Measurements from ENCODE around the gene RTCB. TPM values are rescaled to one million over a fixed set of nuclear protein-coding genes. Genes with fewer than 3 reads are reported as not detected.

The RTCB gene
- total and polyA plus RNA-seq, 2 of the 13 experiments (the other 11 are each of a cell fraction or from before 2014, with no cell fraction given), result 108 to 167 TPM

- H3K79me2 ChIP-seq (ENCODE audit: insufficient read depth, low read length), result no peaks in the 10 kb centered on the region
- H4K20me1 ChIP-seq (ENCODE audit: insufficient read depth, low read length), result no peaks in the 10 kb centered on the region
- TF ChIP-seq ATF7 (IDR thresholded peaks at IDR 0.05) (peak; percentile 69), ATF7 (CRISPR knock-in tag; IDR thresholded peaks at IDR 0.05) (no peak), TBX2 (CRISPR knock-in tag; IDR thresholded peaks at IDR 0.05; ENCODE audit: borderline replicate concordance) (no peak)
- intact Hi-C loops (cut with micrococcal nuclease; ENCODE audit: unreplicated experiment), result no loop called here
- H3K36me3 ChIP-seq (replicated peaks in 1 of 2; ENCODE audit: control insufficient read depth in 1 of 2, insufficient read depth in 2 of 2, low read length in 2 of 2), result peaks cover 0 to 4% of the 10 kb centered on the region in 2 experiments; a peak in 2 of 5 replicates
- H3K27ac ChIP-seq (ENCODE audit: extremely low read length, insufficient read depth, low read length), result no peak overlapping the region
- no peak overlapping the region for H2AFZ ChIP-seq (ENCODE audit: low read length)
- ChIA-PET POLR2A (no interaction called here), CTCF (ENCODE audit: low intra/inter-chr PET ratio, low total read pairs) (no interaction called here)
- ATAC-seq, result no peak
- H3K27me3 ChIP-seq (ENCODE audit: control insufficient read depth in 1 of 2, insufficient read depth in 2 of 2, low read length in 2 of 2), result no peaks in the 10 kb centered on the region; a peak in 1 of 5 replicates
- no peaks in the 10 kb centered on the region for H3K4me1 ChIP-seq (ENCODE audit: insufficient read depth, low read length)
- H3K4me2 ChIP-seq (ENCODE audit: low read depth, low read length), result no peak overlapping the region
- BruUV-seq (replicated peaks), result no TSS peak
- H3K9me3 ChIP-seq (ENCODE audit: low read length), result no peaks in the 10 kb centered on the region
- in situ Hi-C loops (cut with HindIII; ENCODE audit: extremely low pct_ligation_motif_present, low pct_unique_long_range_greater_than_20kb), result no loop called here
- 39% methylated on average over 4 of the region's 5 CpGs for WGBS (ENCODE audit: low lambda C conversion rate)
- no peak for FAIRE-seq
- H3K4me3 ChIP-seq (replicated peaks in 1 of 3; ENCODE audit: insufficient read depth in 1 of 3, low read depth in 2 of 3, low read length in 3 of 3), result no peak overlapping the region
- H3K9ac ChIP-seq (ENCODE audit: insufficient read depth, low read depth, low read length), result no peak overlapping the region
- DNase-seq (ENCODE audit: low spot score), result no peak
Measured at GRCh38 chr22:32380991-32381390, 31.1 kb downstream of the RTCB start.

GRCh38 chr22:32378707-32379272 is 33.3 kb downstream of the RTCB start:
- ATAC-seq (peak; percentile 94), DNase-seq (ENCODE audit: low spot score) (peak; percentile 51), FAIRE-seq (peak; percentile 51)
- no peak overlapping the region for H3K27ac ChIP-seq (ENCODE audit: extremely low read length, insufficient read depth, low read length)
- ChIA-PET POLR2A (no interaction called here), CTCF (ENCODE audit: low intra/inter-chr PET ratio, low total read pairs) (interaction anchor here (1.2 to 1.6 kb wide), 2 partner anchors 65 to 95 kb away, joined by 4 to 14 read pairs; partner anchors contain the start of gene FBXO7)
- H3K9me3 ChIP-seq (ENCODE audit: low read length), result no peaks in the 10 kb centered on the region
- H4K20me1 ChIP-seq (ENCODE audit: insufficient read depth, low read length), result no peaks in the 10 kb centered on the region
- intact Hi-C loops (cut with micrococcal nuclease; ENCODE audit: unreplicated experiment), result loop anchor here (10.0 kb wide), 1 partner anchor 274 kb away; no protein-coding TSS in a partner anchor
- H3K79me2 ChIP-seq (ENCODE audit: insufficient read depth, low read length), result no peaks in the 10 kb centered on the region
- H3K27me3 ChIP-seq (ENCODE audit: control insufficient read depth in 1 of 2, insufficient read depth in 2 of 2, low read length in 2 of 2), result no peaks in the 10 kb centered on the region; a peak in 1 of 5 replicates
- H3K4me2 ChIP-seq (ENCODE audit: low read depth, low read length), result no peak overlapping the region
- WGBS (ENCODE audit: low lambda C conversion rate), result 0% methylated on average over 3 of the region's 4 CpGs
- no TSS peak for BruUV-seq (replicated peaks)
- H3K4me3 ChIP-seq (replicated peaks in 1 of 3; ENCODE audit: insufficient read depth in 1 of 3, low read depth in 2 of 3, low read length in 3 of 3), result no peak overlapping the region
- no peaks in the 10 kb centered on the region for H3K36me3 ChIP-seq (replicated peaks in 1 of 2; ENCODE audit: control insufficient read depth in 1 of 2, insufficient read depth in 2 of 2, low read length in 2 of 2)
- no peak overlapping the region for H3K9ac ChIP-seq (ENCODE audit: insufficient read depth, low read depth, low read length)
- no peaks in the 10 kb centered on the region for H3K4me1 ChIP-seq (ENCODE audit: insufficient read depth, low read length)
- in situ Hi-C loops (cut with HindIII; ENCODE audit: extremely low pct_ligation_motif_present, low pct_unique_long_range_greater_than_20kb), result no loop called here
- H2AFZ ChIP-seq (ENCODE audit: low read length), result no peak overlapping the region
- TF ChIP-seq BRCA1 (CRISPR knock-in tag; IDR thresholded peaks at IDR 0.05), result no peak
- no peak for TF ChIP-seq ZNF713 (CRISPR knock-in tag; IDR thresholded peaks at IDR 0.05)
- 0 out of 2 replicates have a peak, but pooled peaks have one; percentile 51 for TF ChIP-seq ZZZ3 (CRISPR knock-in tag; IDR thresholded peaks at IDR 0.05; ENCODE audit: borderline replicate concordance)
- TF ChIP-seq ARID3A (IDR thresholded peaks at IDR 0.05; ENCODE audit: low read depth, low read length), result no peak
- TF ChIP-seq ZNF883 (CRISPR knock-in tag; IDR thresholded peaks at IDR 0.05; ENCODE audit: not compliant biosample characterization), result no peak
- TF ChIP-seq TOPORS (CRISPR knock-in tag; IDR thresholded peaks at IDR 0.05), result no peak
- no peak for TF ChIP-seq ZNF3 (CRISPR knock-in tag; IDR thresholded peaks at IDR 0.05)
- no peak for TF ChIP-seq ZNF782 (CRISPR knock-in tag; IDR thresholded peaks at IDR 0.05; ENCODE audit: borderline replicate concordance)
- no peak for TF ChIP-seq MXD4 (CRISPR knock-in tag; IDR thresholded peaks at IDR 0.05)
- TF ChIP-seq ZNF761 (CRISPR knock-in tag; conservative IDR thresholded peaks at IDR 0.05), result no peak
- TF ChIP-seq ZNF552 (CRISPR knock-in tag; IDR thresholded peaks at IDR 0.05; ENCODE audit: borderline replicate concordance), result no peak
- no peak for TF ChIP-seq ZNF350 (CRISPR knock-in tag; IDR thresholded peaks at IDR 0.05; ENCODE audit: borderline replicate concordance, low read depth)
- no peak for TF ChIP-seq KLF11 (CRISPR knock-in tag; IDR thresholded peaks at IDR 0.05)
- 0 out of 2 replicates have a peak, but pooled peaks have one; percentile 27 for TF ChIP-seq HINFP (CRISPR knock-in tag; IDR thresholded peaks at IDR 0.05; ENCODE audit: low read depth)
